H1 (cell line): Measurements from ENCODE around the gene TUBB8B. TPM values are rescaled to one million over a fixed set of nuclear protein-coding genes. Genes with fewer than 3 reads are reported as not detected.
"Not testable (repeated sequence)": the region's sequence is repeated elsewhere in the genome, so short reads cannot be mapped to it uniquely, and the experiment has no call there.

ENCODE experiments used
- CTCF ChIA-PET: fragments of 300-600 bp; sonication (Branson Sonifier 250); formaldehyde crosslinking; loops from one replicate; lab custom pipeline; 2021; ENCODE audit not compliant: partially characterized antibody; lab: Charles Lee
- POLR2A ChIA-PET: fragments of 300-600 bp; sonication (Branson Sonifier 250); formaldehyde crosslinking; loops from one replicate; lab custom pipeline; 2021; ENCODE audit warnings: inconsistent platforms; ENCODE audit not compliant: partially characterized antibody; lab: Charles Lee
- DNase-seq, 2 experiments: peaks; one replicate each; pipeline versions ENCODE4 v3.0.0 to v3.0.0-alpha.2; 2010 to 2022; ENCODE audit warnings: low spot score in 2 of 2, low read depth in 1 of 2, mixed read lengths in 1 of 2
- FAIRE-seq: peaks from 2 replicates; lab custom pipeline; 2011; peaks lifted over from hg19 to GRCh38; lab: Jason Lieb, UNC
- H2AFZ ChIP-seq: 2 replicates; pipeline ENCODE4 v1.8.1; 2012; ENCODE audit warnings: low read length, inconsistent platforms
- H2AK5ac ChIP-seq: 2 replicates; pipeline ENCODE4 v1.6.1; 2013; ENCODE audit warnings: low read depth, low read length
- H2BK120ac ChIP-seq: replicated peaks from 2 replicates; pipeline ENCODE3; 2013; ENCODE audit warnings: low read depth, low read length, inconsistent platforms
- H2BK12ac ChIP-seq: 2 replicates; pipeline ENCODE4 v1.6.1; 2013; ENCODE audit warnings: low read depth, low read length
- H2BK15ac ChIP-seq: 2 replicates; pipeline ENCODE4 v1.6.1; 2013; ENCODE audit warnings: low read length
- H2BK20ac ChIP-seq: 2 replicates; pipeline ENCODE4 v1.6.1; 2013; ENCODE audit warnings: low read length
- H2BK5ac ChIP-seq: 2 replicates; pipeline ENCODE4 v1.6.1; 2013; ENCODE audit warnings: low read depth, low read length
- H3K14ac ChIP-seq: 2 replicates; pipeline ENCODE4 v1.6.1; 2013; ENCODE audit warnings: inconsistent platforms; ENCODE audit not compliant: insufficient read length
- H3K18ac ChIP-seq: 2 replicates; pipeline ENCODE4 v1.6.1; 2013; ENCODE audit warnings: low read length; ENCODE audit errors: extremely low read depth
- H3K23ac ChIP-seq: 2 replicates; pipeline ENCODE4 v1.6.1; 2013; ENCODE audit warnings: inconsistent platforms; ENCODE audit not compliant: insufficient read length
- H3K23me2 ChIP-seq: 2 replicates; pipeline ENCODE4 v1.6.1; 2013; ENCODE audit warnings: low read depth, low read length
- H3K27ac ChIP-seq: 2 replicates; pipeline ENCODE4 v1.6.1; 2011; ENCODE audit warnings: low read depth, low read length, inconsistent platforms
- H3K27me3 ChIP-seq, 4 experiments: replicated peaks in 1 of 4; 1 replicate in 1 of 4; 2 replicates in 3 of 4; pipeline versions ENCODE4 v1.6.1 to v1.8.1; 2011 to 2013; ENCODE audit warnings: low read length in 3 of 4, mild to moderate bottlenecking in 3 of 4, inconsistent platforms in 2 of 4, mixed read lengths in 2 of 4, moderate library complexity in 1 of 4; ENCODE audit not compliant: control insufficient read depth in 3 of 4, insufficient read depth in 3 of 4; ENCODE audit errors: extremely low read depth in 1 of 4
- H3K36me3 ChIP-seq, 4 experiments: 2 replicates each; pipeline versions ENCODE4 v1.6.1 to v1.8.1; 2011 to 2013; ENCODE audit warnings: mild to moderate bottlenecking in 4 of 4, low read length in 3 of 4, moderate library complexity in 2 of 4, control low read depth in 1 of 4, inconsistent platforms in 1 of 4; ENCODE audit not compliant: insufficient read depth in 4 of 4, control insufficient read depth in 2 of 4
- H3K4ac ChIP-seq: replicated peaks from 2 replicates; pipeline ENCODE3; 2013; ENCODE audit warnings: low read length, low read depth, mixed read lengths, inconsistent platforms; ENCODE audit not compliant: insufficient read length
- H3K4me1 ChIP-seq, 4 experiments: replicated peaks in 1 of 4; 1 replicate in 1 of 4; 2 replicates in 3 of 4; pipeline versions ENCODE4 v1.6.1 to v1.8.1; 2011 to 2013; ENCODE audit warnings: low read length in 3 of 4, inconsistent platforms in 2 of 4, mixed read lengths in 1 of 4; ENCODE audit not compliant: insufficient read depth in 4 of 4, control insufficient read depth in 3 of 4
- H3K4me2 ChIP-seq, 2 experiments: 2 replicates each; pipeline versions ENCODE4 v1.6.1 to v1.8.1; 2011 to 2013; ENCODE audit warnings: low read depth in 2 of 2, low read length in 2 of 2, control low read depth in 1 of 2, inconsistent platforms in 1 of 2, mild to moderate bottlenecking in 1 of 2; ENCODE audit not compliant: insufficient read depth in 1 of 2
- H3K4me3 ChIP-seq, 4 experiments: fragments of 200-600, 300-600 bp in 1 of 4; sonication (generic), shearing (Covaris generic), sonication (Bioruptor Twin) in 1 of 4; 2 replicates each; pipeline versions ENCODE4 v1.5.1 to v1.8.1; 2011 to 2016; ENCODE audit warnings: low read length in 4 of 4, low read depth in 3 of 4, control low read depth in 2 of 4, inconsistent platforms in 2 of 4, mild to moderate bottlenecking in 2 of 4, mixed read lengths in 1 of 4, moderate library complexity in 1 of 4; ENCODE audit not compliant: insufficient read depth in 2 of 4; ENCODE audit errors: extremely low read depth in 1 of 4
- H3K56ac ChIP-seq: replicated peaks from 2 replicates; pipeline ENCODE3; 2013; ENCODE audit warnings: low read depth, mild to moderate bottlenecking, mixed read lengths, low read length, inconsistent platforms; ENCODE audit not compliant: insufficient read length
- H3K79me1 ChIP-seq: 2 replicates; pipeline ENCODE4 v1.6.1; 2013; ENCODE audit warnings: low read depth, low read length, control low read depth
- H3K79me2 ChIP-seq, 2 experiments: 2 replicates each; pipeline versions ENCODE4 v1.6.1 to v1.8.1; 2012 to 2013; ENCODE audit warnings: low read length in 2 of 2, mild to moderate bottlenecking in 2 of 2, inconsistent platforms in 1 of 2; ENCODE audit not compliant: insufficient read depth in 2 of 2, control insufficient read depth in 1 of 2
- H3K9ac ChIP-seq, 4 experiments: replicated peaks in 1 of 4; 1 replicate in 1 of 4; 2 replicates in 3 of 4; pipeline versions ENCODE4 v1.6.1 to v1.8.1; 2011 to 2013; ENCODE audit warnings: low read depth in 3 of 4, low read length in 3 of 4, control low read depth in 2 of 4, mild to moderate bottlenecking in 2 of 4, moderate library complexity in 2 of 4, inconsistent platforms in 1 of 4; ENCODE audit errors: extremely low read depth in 1 of 4
- H3K9me3 ChIP-seq, 2 experiments: 2 replicates each; pipeline versions ENCODE4 v1.6.1 to v1.8.1; 2012 to 2013; ENCODE audit warnings: mild to moderate bottlenecking in 2 of 2, moderate library complexity in 2 of 2, control low read depth in 1 of 2, inconsistent platforms in 1 of 2, low read depth in 1 of 2, low read length in 1 of 2, mixed read lengths in 1 of 2; ENCODE audit not compliant: insufficient read depth in 2 of 2
- H4K20me1 ChIP-seq, 2 experiments: replicated peaks in 1 of 2; 2 replicates each; pipeline versions ENCODE3 to v1.8.1; 2011 to 2013; ENCODE audit warnings: inconsistent platforms in 2 of 2, low read length in 2 of 2, mild to moderate bottlenecking in 1 of 2; ENCODE audit not compliant: insufficient read depth in 2 of 2, control insufficient read depth in 1 of 2
- H4K5ac ChIP-seq: 2 replicates; pipeline ENCODE4 v1.6.1; 2013; ENCODE audit warnings: low read length, low read depth, mixed read lengths, inconsistent platforms; ENCODE audit not compliant: insufficient read length
- H4K8ac ChIP-seq: 2 replicates; pipeline ENCODE4 v1.8.0; 2013; ENCODE audit warnings: mild to moderate bottlenecking, moderate library complexity, low read length, inconsistent platforms; ENCODE audit not compliant: insufficient read depth; ENCODE audit errors: extremely low read depth
- H4K91ac ChIP-seq: replicated peaks from 2 replicates; pipeline ENCODE3; 2013; ENCODE audit warnings: low read length, mixed read lengths, inconsistent platforms; ENCODE audit not compliant: insufficient read length
- CTCF ChIP-seq, 3 experiments: IDR thresholded peaks; 1 replicate in 2 of 3; 2 replicates in 1 of 3; pipeline versions ENCODE4 v1.5.1 to v1.6.1; 2011; ENCODE audit warnings: low read length in 3 of 3, mild to moderate bottlenecking in 3 of 3, inconsistent platforms in 2 of 3, low read depth in 1 of 3, moderate library complexity in 1 of 3; ENCODE audit not compliant: insufficient read depth in 1 of 3; ENCODE audit errors: control extremely low read depth in 1 of 3
- WGBS, 2 experiments: shearing (Covaris generic) in 1 of 2; methylation state at CpG; one replicate each; pipeline versions ENCODE4 v1.1.6 to v1.1.7; 2013 to 2015; ENCODE audit warnings: low lambda C conversion rate in 2 of 2, mixed read lengths in 2 of 2, inconsistent platforms in 1 of 2, low coverage in 1 of 2, missing lambda C conversion rate in 1 of 2; ENCODE audit not compliant: insufficient replicate concordance in 2 of 2, insufficient coverage in 1 of 2, insufficient read length in 1 of 2; ENCODE audit errors: extremely low coverage in 1 of 2, missing lambda C conversion rate in 1 of 2; 5-methylcytosine and 5-hydroxymethylcytosine counted together
- polyA plus RNA-seq, 7 experiments: library from polyadenylated mRNA; depleted of rRNA in 3 of 7; stranded (reverse) in 5 of 7; unstranded in 2 of 7; fragments of >200 nt in 5 of 7; fragments of 200-250 nt in 2 of 7; gene quantifications; 1 replicate in 5 of 7; 2 replicates in 1 of 7; 4 replicates in 1 of 7; pipeline versions ENCODE4 v1.2.1 to v1.2.3, GENCODE V29; 2011 to 2013; ENCODE audit warnings: missing spikeins in 2 of 7, mixed read lengths in 2 of 7
- total RNA-seq: library from RNA; stranded (reverse); fragmentation: NEBNext Ultra II Directional; extraction: Animal tissue kit (Norgen Biotek cat#: 25700); gene quantifications from 2 replicates; pipeline ENCODE4 v1.2.1, GENCODE V29; 2021

Gene TUBB8B
- total and polyA plus RNA-seq, 2 of the 8 experiments (the other 6 are each of a cell fraction or from before 2014, with no cell fraction given) = 0.60 to 1.3 TPM

GRCh38 chr18:97252-97914, 48.0 kb upstream of the TUBB8B start:
- H2BK12ac ChIP-seq, H3K56ac ChIP-seq, H3K79me1 ChIP-seq, H3K9ac ChIP-seq, H2BK5ac ChIP-seq, H2BK15ac ChIP-seq, H3K4me2 ChIP-seq, H3K23me2 ChIP-seq, H3K27me3 ChIP-seq, H3K4ac ChIP-seq, FAIRE-seq, H3K23ac ChIP-seq, H2AK5ac ChIP-seq, H3K18ac ChIP-seq, H4K8ac ChIP-seq, H2BK20ac ChIP-seq, H4K5ac ChIP-seq, DNase-seq, H3K36me3 ChIP-seq, H3K14ac ChIP-seq, H3K4me3 ChIP-seq, H2BK120ac ChIP-seq, H2AFZ ChIP-seq, H4K20me1 ChIP-seq, H4K91ac ChIP-seq, H3K4me1 ChIP-seq, POLR2A ChIA-PET, H3K27ac ChIP-seq, CTCF ChIA-PET, H3K79me2 ChIP-seq: not testable (repeated sequence)
- H3K9me3 ChIP-seq = peaks cover 13 to 36% of the 10 kb centered on the region in 2 experiments
- peak in 2 of 3 experiments; percentile 4 to 46; a peak in 3 of 4 replicates for TF ChIP-seq CTCF (IDR thresholded peaks at IDR 0.05; ENCODE audit: control extremely low read depth in 1 of 3, insufficient read depth in 1 of 3, low read depth in 1 of 3, low read length in 3 of 3)
- WGBS, 2 experiments = 81% methylated on average over 4 of the region's 31 CpGs; no CpG with 5 or more reads in 1 of the 2 experiments
